Astrocyte (in vitro differentiated cells and primary cell): ENCODE measurements around the gene PLD6.

ENCODE experiments used
- EZH2 ChIP-seq: IDR thresholded peaks from 2 replicates; pipeline ENCODE4 v1.6.1; 2012; ENCODE audit warnings: mild to moderate bottlenecking, low read length, inconsistent platforms; ENCODE audit not compliant: insufficient read depth
- TF ChIP-seq, protein P1 (sequence below): IDR thresholded peaks from 2 replicates; pipeline ENCODE4 v1.5.1; 2011; ENCODE audit warnings: low read depth, mild to moderate bottlenecking, inconsistent platforms, low read length, moderate library complexity; ENCODE audit not compliant: insufficient read depth

DNA sequence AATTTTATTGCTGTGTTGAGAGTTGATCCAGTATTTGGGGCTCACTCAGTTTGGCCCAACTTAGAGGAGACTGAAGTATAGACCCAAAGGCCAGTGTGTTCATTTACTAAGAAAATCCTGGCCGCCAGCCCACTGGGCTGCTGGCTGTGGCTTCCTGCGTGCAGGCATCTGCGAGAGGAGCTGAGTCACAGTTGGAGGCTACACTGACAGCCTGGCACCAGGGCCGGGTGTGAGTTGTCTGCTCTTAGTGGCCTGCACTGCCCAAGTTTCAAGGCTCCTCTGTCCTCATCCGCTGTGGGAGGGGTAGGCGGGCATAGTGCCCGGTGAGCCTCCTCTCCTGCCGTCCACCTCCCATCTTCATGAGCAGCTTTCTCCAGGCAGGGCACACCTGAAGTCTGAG is 54.2 kb downstream of the PLD6 start:
- TF ChIP-seq, protein P1, sequence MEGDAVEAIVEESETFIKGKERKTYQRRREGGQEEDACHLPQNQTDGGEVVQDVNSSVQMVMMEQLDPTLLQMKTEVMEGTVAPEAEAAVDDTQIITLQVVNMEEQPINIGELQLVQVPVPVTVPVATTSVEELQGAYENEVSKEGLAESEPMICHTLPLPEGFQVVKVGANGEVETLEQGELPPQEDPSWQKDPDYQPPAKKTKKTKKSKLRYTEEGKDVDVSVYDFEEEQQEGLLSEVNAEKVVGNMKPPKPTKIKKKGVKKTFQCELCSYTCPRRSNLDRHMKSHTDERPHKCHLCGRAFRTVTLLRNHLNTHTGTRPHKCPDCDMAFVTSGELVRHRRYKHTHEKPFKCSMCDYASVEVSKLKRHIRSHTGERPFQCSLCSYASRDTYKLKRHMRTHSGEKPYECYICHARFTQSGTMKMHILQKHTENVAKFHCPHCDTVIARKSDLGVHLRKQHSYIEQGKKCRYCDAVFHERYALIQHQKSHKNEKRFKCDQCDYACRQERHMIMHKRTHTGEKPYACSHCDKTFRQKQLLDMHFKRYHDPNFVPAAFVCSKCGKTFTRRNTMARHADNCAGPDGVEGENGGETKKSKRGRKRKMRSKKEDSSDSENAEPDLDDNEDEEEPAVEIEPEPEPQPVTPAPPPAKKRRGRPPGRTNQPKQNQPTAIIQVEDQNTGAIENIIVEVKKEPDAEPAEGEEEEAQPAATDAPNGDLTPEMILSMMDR: no peak
- no peak for TF ChIP-seq EZH2
